ENCODE measurements around the gene DIP2B.
"Not testable (repeated sequence)": the region's sequence is repeated elsewhere in the genome, so short reads cannot be mapped to it uniquely, and the experiment has no call there.

Gene DIP2B

DNA sequence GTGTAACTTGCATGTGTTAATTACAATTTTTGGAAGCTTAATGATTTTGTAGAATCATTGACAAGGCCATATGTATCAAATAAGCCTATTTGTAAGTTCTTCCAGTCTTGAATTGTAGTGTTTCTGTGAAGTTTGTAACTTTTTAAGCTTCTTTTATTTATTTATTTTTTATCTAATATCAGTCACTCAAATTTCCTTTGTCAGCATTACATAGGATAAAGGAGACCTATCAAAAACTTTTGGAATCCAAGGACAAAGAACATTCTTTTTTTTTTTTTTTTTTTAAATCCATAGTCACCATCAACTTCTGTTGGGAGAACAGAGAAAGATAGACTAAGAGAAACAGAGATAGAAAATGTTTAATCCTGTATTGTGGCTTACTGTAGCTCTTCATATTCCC, 36.4 kb downstream of the DIP2B start:
- TF ChIP-seq, protein P1, sequence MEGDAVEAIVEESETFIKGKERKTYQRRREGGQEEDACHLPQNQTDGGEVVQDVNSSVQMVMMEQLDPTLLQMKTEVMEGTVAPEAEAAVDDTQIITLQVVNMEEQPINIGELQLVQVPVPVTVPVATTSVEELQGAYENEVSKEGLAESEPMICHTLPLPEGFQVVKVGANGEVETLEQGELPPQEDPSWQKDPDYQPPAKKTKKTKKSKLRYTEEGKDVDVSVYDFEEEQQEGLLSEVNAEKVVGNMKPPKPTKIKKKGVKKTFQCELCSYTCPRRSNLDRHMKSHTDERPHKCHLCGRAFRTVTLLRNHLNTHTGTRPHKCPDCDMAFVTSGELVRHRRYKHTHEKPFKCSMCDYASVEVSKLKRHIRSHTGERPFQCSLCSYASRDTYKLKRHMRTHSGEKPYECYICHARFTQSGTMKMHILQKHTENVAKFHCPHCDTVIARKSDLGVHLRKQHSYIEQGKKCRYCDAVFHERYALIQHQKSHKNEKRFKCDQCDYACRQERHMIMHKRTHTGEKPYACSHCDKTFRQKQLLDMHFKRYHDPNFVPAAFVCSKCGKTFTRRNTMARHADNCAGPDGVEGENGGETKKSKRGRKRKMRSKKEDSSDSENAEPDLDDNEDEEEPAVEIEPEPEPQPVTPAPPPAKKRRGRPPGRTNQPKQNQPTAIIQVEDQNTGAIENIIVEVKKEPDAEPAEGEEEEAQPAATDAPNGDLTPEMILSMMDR (conservative IDR thresholded peaks at IDR 0.05; ENCODE audit: control insufficient read depth, insufficient read depth, low read depth, low read length) = no peak
- no peak overlapping the region for H3K4me3 ChIP-seq (ENCODE audit: control insufficient read depth, low read depth, low read length)
- no peak for DNase-seq (ENCODE audit: low read depth)

DNA sequence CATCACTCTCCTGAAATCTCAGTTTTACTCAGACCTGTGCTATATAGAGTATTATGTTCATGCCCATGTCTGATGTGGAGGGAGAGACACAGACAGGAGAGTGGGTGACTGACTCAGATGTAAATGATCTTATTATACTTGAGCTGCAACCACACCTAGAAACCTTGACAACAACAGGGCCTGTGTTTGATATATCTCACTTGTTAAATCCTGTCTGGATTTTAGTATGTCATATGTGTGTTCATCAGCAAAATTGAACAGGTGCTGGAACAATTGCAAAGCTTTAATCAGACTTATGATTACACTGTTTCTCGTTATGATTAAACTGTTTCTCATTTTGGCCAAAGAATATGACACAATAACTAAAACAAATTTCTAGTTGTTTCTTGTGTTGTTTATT, 37.7 kb downstream of the DIP2B start:
- TF ChIP-seq, protein P1 (conservative IDR thresholded peaks at IDR 0.05; ENCODE audit: control insufficient read depth, insufficient read depth, low read depth, low read length) = no peak
- no peak overlapping the region for H3K4me3 ChIP-seq (ENCODE audit: control insufficient read depth, low read depth, low read length)
- DNase-seq (ENCODE audit: low read depth) = peak; percentile 39

DNA sequence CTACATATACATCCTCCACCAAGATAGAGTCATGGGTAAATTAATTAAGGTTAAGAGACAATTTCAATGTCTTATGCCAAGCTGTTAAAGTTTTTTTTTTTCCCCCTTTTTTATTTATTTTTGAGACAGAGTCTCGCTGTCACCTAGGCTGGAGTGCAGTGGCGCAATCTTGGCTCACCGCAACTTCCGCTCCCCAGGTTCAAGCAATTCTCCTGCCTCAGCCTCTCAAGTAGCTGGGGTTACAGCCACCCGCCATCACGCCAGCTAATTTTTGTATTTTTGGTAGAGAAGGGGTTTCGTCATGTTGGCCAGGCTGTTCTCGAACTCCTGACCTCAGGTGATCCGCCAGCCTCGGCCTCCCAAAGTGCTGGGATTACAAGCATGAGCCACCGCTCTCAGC, 38.4 kb downstream of the DIP2B start:
- not testable (repeated sequence) for DNase-seq (ENCODE audit: low read depth); H3K4me3 ChIP-seq (ENCODE audit: control insufficient read depth, low read depth, low read length)

DNA sequence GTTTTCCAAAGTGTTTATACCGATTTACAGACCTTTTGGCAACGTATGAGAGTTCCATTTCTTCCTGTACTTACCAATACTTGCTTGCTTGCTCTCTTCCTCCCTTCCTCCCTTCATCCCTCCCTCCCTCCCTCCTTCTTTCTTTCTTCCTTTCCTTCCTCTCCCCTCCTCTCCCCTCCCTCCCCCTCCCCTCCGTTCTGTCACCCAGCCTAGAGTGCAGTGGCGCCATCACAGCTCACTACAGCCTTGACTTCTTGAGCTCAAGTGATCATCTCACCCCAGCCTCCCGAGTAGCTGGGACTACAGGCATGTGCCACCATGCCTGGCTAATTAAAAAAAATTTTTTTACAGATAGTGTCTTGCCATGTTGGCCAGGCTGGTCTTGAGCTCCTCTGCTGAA, 40.4 kb downstream of the DIP2B start:
- no peak for DNase-seq (ENCODE audit: low read depth)
- TF ChIP-seq, protein P1 (conservative IDR thresholded peaks at IDR 0.05; ENCODE audit: control insufficient read depth, insufficient read depth, low read depth, low read length) = no peak
- no peak overlapping the region for H3K4me3 ChIP-seq (ENCODE audit: control insufficient read depth, low read depth, low read length)

DNA sequence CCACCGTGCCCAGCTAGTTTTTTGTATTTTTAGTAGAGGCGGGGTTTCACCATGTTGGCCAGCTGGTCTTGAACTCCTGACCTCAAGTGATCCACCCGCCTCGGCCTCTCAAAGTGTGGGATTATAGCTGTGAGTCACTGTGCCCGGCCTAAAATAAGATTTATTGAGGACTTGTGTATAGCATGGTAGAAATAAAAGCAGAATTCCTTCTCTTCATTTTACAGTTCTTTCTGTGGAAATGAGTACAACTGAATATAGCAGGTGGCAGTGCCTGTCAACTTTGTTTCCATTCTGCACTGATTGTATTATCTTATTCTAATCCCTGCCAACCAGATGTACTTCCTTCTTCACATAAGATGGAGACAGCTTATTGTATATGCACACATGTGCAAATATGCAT, 41.0 kb downstream of the DIP2B start:
- no peak for DNase-seq (ENCODE audit: low read depth)
- H3K4me3 ChIP-seq (ENCODE audit: control insufficient read depth, low read depth, low read length) = no peak overlapping the region
- TF ChIP-seq, protein P1 (conservative IDR thresholded peaks at IDR 0.05; ENCODE audit: control insufficient read depth, insufficient read depth, low read depth, low read length) = no peak

DNA sequence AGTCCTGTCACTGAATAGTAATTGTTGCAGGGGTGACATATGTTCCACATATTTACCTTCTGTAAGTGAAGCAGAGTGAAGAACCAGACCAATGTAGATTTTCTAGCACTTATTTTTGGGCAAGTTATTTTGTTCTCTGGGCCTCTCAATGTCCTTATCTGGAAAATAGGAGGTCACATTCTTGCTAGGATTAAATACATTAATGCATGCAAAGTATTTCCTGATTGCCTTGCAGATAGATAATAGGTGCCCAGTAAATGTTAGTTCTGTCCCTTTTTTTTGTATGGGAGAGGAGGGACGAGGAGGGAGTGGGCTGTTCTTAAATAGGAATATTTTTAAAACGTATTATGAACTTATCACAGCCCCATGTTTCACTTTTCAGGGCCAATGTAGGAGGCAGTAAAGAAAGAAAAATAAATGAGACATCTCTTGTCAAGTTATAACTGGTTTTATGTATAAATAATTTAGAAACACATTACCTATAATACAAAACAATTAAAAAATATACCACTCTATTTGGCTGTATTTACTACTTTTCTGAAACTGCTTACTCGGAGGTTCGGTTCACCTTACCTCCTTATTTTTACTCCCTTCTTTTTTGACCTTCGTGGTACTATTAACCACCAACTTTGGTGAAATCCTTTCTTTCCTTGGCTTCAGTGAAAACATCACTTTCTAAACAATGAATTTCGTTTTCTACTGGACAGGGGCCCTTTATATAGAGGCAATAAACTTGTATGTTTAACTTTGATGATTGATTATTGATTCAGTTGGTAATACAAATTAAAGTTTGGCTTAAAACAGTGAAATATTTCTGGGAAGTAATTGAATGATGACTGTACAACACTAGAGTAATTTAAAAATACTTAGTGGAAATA, 41.9 kb downstream of the DIP2B start:
- no peak for DNase-seq (ENCODE audit: low read depth)
- TF ChIP-seq, protein P1 (conservative IDR thresholded peaks at IDR 0.05; ENCODE audit: control insufficient read depth, insufficient read depth, low read depth, low read length) = no peak
- no peak overlapping the region for H3K4me3 ChIP-seq (ENCODE audit: control insufficient read depth, low read depth, low read length)

DNA sequence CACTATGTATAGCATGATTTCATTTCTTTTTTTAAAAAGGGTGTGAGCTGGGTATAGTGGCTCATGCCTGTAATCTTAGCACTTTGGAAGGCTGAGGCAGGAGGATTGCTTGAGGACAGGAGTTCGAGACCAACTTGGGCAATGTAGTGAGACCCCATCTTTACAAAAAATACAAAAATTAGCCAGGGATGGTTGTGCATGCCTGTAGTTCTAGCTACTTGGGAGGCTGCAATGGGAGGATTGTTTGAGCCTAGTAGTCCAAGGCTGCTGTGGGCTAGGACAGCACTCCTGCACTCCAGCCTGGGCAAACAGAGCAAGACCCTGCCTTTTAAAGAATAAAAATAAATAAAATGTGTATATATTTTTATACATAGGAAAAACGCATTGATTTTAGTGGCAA, 43.0 kb downstream of the DIP2B start:
- H3K4me3 ChIP-seq (ENCODE audit: control insufficient read depth, low read depth, low read length) = no peak overlapping the region
- TF ChIP-seq, protein P1 (conservative IDR thresholded peaks at IDR 0.05; ENCODE audit: control insufficient read depth, insufficient read depth, low read depth, low read length) = no peak
- no peak for DNase-seq (ENCODE audit: low read depth)

Measured in fibroblast of mammary gland (primary cell).